HG03135 (cell line): ENCODE data around the gene TERT.

Experiments used
- ATAC-seq: cut with Tn5 transposase; IDR thresholded peaks from one replicate; pipeline ENCODE4 v1.9.1; 2021; ENCODE audit warnings: mild to moderate bottlenecking, moderate library complexity; ENCODE audit not compliant: unreplicated experiment

TERT gene

DNA sequence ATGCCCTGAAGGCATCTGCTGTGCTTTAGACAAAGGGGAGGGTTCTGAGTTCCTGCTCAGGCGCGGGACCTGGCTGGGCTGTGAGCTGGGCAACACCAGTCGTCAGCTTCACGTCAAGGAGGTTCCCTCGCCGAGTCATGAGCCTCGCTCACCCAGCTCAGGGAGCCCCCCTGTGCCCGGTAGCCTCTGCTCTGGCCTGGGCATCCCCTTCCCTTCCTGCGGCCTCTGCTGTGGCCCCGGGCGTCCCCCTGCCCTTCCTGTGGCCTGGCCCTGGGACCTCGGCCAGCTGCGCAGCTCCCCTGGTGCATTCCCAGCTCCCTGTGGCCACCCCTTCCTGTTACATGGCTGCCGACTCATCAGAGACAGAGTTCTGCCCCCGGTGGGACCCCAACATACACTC is 29.8 kb downstream of the TERT start:
- no peak for ATAC-seq

DNA sequence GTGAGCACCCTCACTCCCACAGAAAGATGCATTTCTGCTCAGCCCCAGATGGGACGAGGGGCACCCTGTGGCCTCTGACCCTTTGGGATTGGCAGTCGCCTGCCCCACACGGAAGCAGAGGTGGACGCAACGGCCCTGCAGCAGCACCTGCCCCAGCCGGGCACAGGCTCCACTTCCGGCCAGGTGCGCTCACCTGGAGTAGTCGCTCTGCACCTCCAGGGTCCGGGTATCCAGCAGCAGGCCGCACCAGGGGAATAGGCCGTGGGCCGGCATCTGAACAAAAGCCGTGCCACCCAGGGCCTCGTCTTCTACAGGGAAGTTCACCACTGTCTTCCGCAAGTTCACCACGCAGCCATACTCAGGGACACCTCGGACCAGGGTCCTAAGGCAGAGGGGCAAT is 30.7 kb downstream of the TERT start:
- ATAC-seq, result no peak

DNA sequence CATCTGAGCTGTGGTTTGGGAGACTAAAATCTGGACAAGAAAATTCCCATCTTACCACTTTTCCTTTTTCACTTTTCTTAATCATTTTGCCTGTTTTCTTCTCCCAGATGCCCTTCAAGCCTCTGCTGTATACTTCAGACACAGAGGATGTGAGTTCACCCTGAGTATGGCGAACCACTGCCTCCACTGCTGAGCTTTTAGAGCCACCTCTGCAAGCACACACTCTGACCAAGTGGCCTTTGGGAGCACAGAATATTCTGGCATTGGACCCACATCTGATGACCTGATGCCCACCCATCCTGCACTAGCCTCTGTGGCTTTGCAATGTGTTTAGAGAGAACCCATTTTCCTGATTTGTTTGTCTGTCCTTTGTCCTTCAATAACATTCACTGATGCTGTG is 32.5 kb downstream of the TERT start:
- ATAC-seq, result no peak

- no peak for ATAC-seq
Measured at GRCh38 chr5:1261643-1262042, 33.2 kb downstream of the TERT start.

DNA sequence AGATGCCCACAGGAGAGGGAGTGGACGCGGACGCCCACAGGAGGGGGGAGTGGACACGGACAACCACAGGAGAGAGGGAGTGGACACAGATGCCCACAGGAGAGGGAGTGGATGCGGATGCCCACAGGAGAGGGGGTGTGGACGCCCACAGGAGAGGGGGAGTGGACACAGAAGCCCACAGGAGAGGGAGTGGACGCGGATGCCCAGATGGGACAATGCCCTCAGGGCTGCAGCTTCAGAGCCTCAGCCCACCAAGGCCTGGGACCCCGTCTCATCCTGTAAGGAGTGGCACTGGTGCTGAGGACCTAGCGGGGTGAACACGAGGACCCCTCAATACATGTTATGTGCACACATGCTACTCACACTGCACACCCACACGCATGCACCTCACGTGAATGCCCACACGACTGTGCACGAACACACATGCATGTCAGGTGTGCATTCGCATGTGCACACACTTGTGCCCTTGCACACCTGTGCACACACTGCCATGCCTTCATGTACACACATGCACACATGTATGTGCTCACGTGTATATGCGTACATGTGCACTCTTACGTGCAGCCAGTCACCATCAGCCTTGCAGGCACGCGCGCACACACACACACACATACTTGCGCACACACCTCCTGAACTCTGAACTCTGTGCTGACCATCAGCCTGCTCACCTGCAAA is 34.9 kb downstream of the TERT start:
- ATAC-seq, result no peak

GRCh38 chr5:1257841-1258240 is 37.0 kb downstream of the TERT start:
- no peak for ATAC-seq

GRCh38 chr5:1257363-1257762 is 37.5 kb downstream of the TERT start:
- ATAC-seq, result no peak

- ATAC-seq, result no peak
Measured at GRCh38 chr5:1256776-1257175, 38.1 kb downstream of the TERT start.

- ATAC-seq, result no peak
Measured at GRCh38 chr5:1255081-1255561, 39.7 kb downstream of the TERT start.

- ATAC-seq, result no peak
Measured at GRCh38 chr5:1254196-1254595, 40.7 kb downstream of the TERT start.

DNA sequence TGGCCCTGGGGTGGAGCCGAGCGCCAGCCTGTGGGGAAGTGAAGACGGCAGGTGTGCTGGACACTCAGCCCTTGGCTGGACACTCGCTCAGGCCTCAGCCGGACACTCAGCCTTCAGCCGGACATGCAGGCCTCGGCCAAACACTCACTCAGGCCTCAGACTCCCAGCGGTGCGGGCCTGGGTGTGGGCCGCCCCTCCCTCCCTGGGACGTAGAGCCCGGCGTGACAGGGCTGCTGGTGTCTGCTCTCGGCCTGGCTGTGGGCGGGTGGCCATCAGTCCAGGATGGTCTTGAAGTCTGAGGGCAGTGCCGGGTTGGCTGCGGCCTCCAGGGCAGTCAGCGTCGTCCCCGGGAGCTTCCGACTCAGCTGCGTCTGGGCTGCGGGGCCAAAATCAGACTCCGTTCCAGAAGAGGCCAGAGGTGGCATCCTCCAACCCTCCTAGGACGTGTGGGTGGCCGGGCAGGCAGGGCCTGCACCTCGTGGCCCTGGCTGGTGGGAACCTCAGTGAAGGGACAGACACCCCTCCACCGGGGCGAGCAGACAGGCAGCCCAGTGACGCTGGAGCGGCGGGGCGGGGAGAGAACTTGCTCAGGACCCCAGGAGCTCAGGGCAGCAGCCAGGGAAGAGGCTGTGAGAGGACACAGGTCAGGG is 41.3 kb downstream of the TERT start:
- ATAC-seq, result no peak

DNA sequence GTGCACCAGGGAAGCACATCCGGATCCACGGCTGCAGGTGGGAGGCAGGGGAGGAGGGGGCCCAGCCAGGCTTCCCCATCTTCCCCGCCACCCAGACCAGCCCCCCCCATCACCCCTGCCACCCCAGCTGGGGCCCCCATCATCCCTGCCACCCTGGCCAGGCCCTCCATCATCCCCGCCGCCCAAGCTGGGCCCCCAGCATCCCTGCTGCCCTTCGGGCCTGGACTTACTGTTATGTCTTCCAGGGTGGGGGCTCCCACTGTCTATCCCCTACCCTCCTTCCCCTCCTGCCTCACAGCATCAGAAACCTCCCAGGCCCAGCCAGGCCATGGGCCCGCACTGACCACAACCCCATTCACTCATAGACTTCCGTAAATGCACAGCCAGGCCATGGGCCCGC is 42.2 kb downstream of the TERT start:
- no peak for ATAC-seq

GRCh38 chr5:1251678-1252580 is 42.9 kb downstream of the TERT start:
- ATAC-seq, result no peak

- no peak for ATAC-seq
Measured at GRCh38 chr5:1249366-1250280, 45.2 kb downstream of the TERT start.

DNA sequence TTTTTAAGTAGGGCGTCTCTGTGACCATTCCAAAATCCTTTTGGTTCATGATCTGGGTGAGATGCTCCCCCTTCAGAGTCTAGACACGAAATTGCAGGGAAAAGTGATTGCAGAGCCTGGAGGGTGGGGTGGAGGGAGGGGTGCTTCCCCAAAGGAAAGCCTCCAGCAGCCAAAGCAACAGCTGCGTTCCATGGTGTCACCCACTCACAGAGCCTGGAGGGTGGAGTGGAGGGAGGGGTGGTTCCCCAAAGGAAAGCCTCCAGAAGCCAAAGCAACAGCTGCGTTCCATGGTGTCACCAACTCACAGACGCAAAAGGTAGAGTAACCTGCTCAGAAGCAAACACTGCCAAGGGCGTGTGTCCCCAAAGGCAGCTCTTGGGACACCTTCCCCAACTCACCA is 47.1 kb downstream of the TERT start:
- ATAC-seq, result no peak

DNA sequence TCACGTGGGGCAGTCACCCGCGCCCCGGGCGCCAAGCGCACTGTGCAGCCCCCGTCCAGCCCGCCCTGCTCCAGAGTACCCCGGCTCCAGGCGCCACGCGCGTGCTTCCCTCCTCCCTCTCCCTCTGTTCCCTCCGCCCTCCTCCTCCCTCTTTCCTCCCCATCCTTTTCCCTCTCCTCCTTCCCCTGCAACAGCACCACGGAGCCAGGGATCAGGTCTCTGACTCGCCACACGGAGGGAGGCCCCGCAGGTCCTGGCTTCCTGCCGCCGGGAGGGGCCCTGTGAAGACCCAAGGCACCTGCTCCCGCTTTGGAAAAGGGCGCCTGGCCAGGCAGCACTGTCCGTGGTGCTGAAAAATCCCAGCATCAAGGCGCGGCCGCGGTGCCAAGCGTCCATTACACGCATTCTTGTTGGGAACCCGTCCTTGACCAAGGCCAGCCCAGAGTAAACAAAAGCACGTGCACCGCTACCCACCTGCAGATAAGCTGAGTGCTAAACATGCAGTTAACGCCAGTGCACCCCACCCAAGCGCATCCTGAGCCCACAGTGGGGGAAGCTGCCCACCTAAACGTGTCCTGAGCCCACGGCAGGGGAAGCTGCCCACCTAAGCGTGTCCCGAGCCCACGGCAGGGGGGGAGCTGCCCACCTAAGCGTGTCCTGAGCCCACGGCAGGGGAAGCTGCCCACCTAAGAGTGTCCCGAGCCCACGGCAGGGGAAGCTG is 48.0 kb downstream of the TERT start:
- no peak for ATAC-seq

DNA sequence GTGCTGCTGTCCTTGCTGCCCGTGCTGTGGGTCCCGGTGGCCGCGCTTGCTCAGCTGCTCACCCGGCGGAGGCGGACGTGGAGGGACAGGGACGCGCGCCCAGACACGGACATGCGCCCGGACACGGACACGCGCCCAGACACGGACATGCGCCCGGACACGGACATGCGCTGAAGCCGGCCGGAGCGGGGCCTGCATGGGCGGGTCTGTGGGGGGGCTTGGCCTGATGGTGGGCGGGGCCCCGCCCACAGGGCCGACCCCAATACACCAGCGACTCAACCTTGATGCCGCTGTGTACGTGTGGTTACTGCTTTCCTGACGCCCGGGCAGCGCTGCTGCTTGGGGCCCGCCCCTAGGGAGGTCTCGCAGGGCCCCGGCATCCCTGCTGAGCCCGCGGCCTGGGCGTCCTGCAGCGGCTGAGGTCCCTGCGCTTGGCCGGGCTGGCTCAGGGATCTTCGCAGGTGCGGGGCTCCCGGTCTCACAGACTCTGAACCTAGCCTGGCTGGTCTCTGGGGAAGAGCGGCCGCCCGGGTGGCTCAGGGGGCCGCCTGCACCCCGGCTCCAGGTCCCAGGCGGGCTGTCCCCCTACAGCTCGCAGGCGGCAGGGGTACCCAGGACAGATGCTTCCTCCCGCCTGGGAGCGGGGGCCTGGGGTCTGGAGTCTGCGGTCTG is 48.8 kb downstream of the TERT start:
- no peak for ATAC-seq

- no peak for ATAC-seq
Measured at GRCh38 chr5:1244976-1245375, 49.9 kb downstream of the TERT start.

GRCh38 chr5:1244255-1244654 is 50.6 kb downstream of the TERT start:
- no peak for ATAC-seq
